ENCODE measurements around the gene SLC66A1. TPM values are rescaled to one million over a fixed set of nuclear protein-coding genes. Genes with fewer than 3 reads are reported as not detected.

Gene SLC66A1
- total and polyA plus RNA-seq, 9 of the 15 experiments (the other 6 are each of a cell fraction or from before 2014, with no cell fraction given) = 1.2 to 40.8 (median 18.6) TPM

DNA sequence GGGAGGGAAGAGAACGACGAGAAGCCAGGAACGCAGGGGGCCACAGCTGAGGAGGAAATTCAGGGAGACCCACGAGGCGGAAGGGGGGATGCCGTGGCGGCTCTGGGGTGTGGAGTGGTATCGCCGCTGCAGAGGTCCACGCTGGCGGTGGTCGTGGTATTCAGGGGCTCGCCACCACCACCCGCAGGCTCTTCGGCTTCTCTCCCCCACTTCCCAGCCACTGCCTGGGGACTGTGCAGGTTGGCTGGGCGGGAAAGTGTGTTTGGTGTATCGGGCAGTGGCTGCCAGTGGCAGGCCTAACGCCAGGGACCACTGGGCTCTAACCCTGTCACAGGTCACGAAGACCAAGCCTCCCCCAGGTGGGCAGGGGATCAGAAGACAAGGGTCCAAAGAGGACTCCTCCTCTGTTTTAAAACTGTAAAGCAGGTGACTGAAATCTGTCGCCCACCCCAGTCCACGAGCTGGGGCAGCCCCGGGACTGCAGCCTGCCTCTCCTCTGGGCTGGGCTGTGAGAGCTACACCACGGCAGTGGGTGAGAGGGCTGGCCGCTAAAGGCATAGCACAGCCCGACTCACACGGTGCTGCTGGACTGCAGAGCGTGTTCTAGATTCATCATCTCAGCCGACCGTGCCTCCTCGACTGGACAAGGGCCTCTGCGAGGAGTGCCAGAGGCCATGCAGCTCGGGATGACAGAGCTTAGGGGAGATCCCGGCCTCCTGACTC, 30.9 kb downstream of the SLC66A1 start:
- ATAC-seq (no peak), FAIRE-seq (no peak), DNase-seq (ENCODE audit: extremely low read depth in 1 of 4, low spot score in 3 of 4) (no peak)
- Histone ChIP-seq H3K79me2 (ENCODE audit: control insufficient read depth, insufficient read depth, low read length) (no peaks in the 10 kb centered on the region), H3K27ac (ENCODE audit: extremely low read depth, low read depth, low read length) (no peak overlapping the region), H3K4me1 (replicated peaks in 1 of 2; ENCODE audit: control insufficient read depth in 2 of 2, insufficient read depth in 2 of 2, low read length in 2 of 2) (peaks cover 4 to 49% of the 10 kb centered on the region in 2 experiments; a peak in 4 of 5 replicates), H3K36me3 (ENCODE audit: control insufficient read depth, insufficient read depth, low read length) (peaks cover 49% of the 10 kb centered on the region; the same call in 2 of the 3 replicates), H3K9me1 (ENCODE audit: control insufficient read depth, insufficient read depth, low read length) (peaks cover 11% of the 10 kb centered on the region), H3K27me3 (ENCODE audit: control insufficient read depth in 2 of 2, insufficient read depth in 2 of 2, low read length in 2 of 2) (no peaks in the 10 kb centered on the region), H3K9ac (ENCODE audit: insufficient read depth in 1 of 2, low read depth in 2 of 2, low read length in 2 of 2) (no peak overlapping the region), H4K20me1 (replicated peaks; ENCODE audit: control insufficient read depth, insufficient read depth, low read length) (peaks cover 14% of the 10 kb centered on the region; the same call in 1 of the 2 replicates), H3K4me2 (ENCODE audit: insufficient read depth, low read length) (no peak overlapping the region), H2AFZ (ENCODE audit: low read depth, low read length) (no peak overlapping the region), H3K9me3 (replicated peaks; ENCODE audit: control insufficient read depth, insufficient read depth, low read depth, low read length) (no peaks in the 10 kb centered on the region), H3K4me3 (no peak overlapping the region)
- POLR2A ChIA-PET = interaction anchor here (0.5 to 1.0 kb wide), 3 partner anchors 12 to 316 kb away, joined by 3 to 4 read pairs (median 3); no protein-coding TSS in a partner anchor
- intact Hi-C loops (cut with micrococcal nuclease) (loop anchor here (5.0 kb wide), 1 partner anchor 239 kb away; no protein-coding TSS in a partner anchor), in situ Hi-C loops (cut with MboI) (loop anchor here (5.0 kb wide), 1 partner anchor 309 kb away; no protein-coding TSS in a partner anchor)
- TF ChIP-seq MYBL2 (IDR thresholded peaks at IDR 0.05; ENCODE audit: low read depth) (no peak), MYBL2 (CRISPR knock-in tag; IDR thresholded peaks at IDR 0.05; ENCODE audit: borderline replicate concordance) (no peak), POLR2G (IDR thresholded peaks at IDR 0.05; ENCODE audit: low read depth, low read length) (peak; percentile 45; the same call in 1 of the 2 replicates), ZKSCAN8 (CRISPR knock-in tag; IDR thresholded peaks at IDR 0.05) (no peak), BCL6 (CRISPR knock-in tag; IDR thresholded peaks at IDR 0.05) (no peak), RBM22 (IDR thresholded peaks at IDR 0.05; ENCODE audit: low read depth, low read length, poor library complexity, severe bottlenecking) (peak; percentile 3), ZZZ3 (IDR thresholded peaks at IDR 0.05) (no peak)
- TF ChIP-seq, protein P1, sequence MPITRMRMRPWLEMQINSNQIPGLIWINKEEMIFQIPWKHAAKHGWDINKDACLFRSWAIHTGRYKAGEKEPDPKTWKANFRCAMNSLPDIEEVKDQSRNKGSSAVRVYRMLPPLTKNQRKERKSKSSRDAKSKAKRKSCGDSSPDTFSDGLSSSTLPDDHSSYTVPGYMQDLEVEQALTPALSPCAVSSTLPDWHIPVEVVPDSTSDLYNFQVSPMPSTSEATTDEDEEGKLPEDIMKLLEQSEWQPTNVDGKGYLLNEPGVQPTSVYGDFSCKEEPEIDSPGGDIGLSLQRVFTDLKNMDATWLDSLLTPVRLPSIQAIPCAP (CRISPR knock-in tag; IDR thresholded peaks at IDR 0.05; ENCODE audit: borderline replicate concordance) = no peak
- CTCF ChIA-PET (ENCODE audit: low intra/inter-chr PET ratio) = interaction anchor here (2.7 kb wide), 1 partner anchor 308 kb away, joined by 29 read pairs; no protein-coding TSS in a partner anchor
- WGBS (ENCODE audit: insufficient coverage, low coverage, missing lambda C conversion rate) = 83% methylated on average over 30 of the region's 33 CpGs
- no TSS peak for BruUV-seq (replicated peaks)

All from K562 (cell line).